Measurements from ENCODE around the gene ESRRG. TPM values are rescaled to one million over a fixed set of nuclear protein-coding genes. Genes with fewer than 3 reads are reported as not detected.

ESRRG gene
- total and polyA plus RNA-seq, 2 donors (not counting 3 experiments of a cell fraction or from before 2014, with no cell fraction given): not detected

DNA sequence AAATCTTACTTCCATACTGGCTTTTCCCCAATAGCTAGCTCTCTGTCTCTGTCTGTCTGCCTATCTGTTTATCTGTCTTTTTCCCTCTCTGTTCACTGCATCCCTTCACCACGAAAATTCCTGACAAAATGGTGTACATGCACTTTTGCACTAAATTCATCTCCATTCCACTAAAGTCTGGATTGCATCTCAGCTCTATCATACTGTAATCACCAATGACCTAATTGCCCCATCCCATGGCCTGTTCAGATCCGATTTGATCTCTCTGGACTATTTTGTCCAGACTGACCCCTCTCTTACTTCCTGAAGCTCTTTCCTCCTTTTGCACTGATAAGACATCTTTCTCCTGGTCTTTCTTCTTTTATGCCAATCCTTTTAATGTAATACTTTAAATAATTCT, 187.5 kb downstream of the ESRRG start:
- dilution Hi-C loops (cut with MboI; ENCODE audit: extremely low pct_ligation_motif_present, low sequenced_read_pairs): no loop called here
- H3K4me3 ChIP-seq (replicated peaks in 1 of 3; ENCODE audit: insufficient read depth in 1 of 3, low read depth in 1 of 3, low read length in 3 of 3): no peak overlapping the region
- H3K79me2 ChIP-seq (ENCODE audit: control insufficient read depth, insufficient read depth, low read length): no peaks in the 10 kb centered on the region
- TF ChIP-seq, protein P1, sequence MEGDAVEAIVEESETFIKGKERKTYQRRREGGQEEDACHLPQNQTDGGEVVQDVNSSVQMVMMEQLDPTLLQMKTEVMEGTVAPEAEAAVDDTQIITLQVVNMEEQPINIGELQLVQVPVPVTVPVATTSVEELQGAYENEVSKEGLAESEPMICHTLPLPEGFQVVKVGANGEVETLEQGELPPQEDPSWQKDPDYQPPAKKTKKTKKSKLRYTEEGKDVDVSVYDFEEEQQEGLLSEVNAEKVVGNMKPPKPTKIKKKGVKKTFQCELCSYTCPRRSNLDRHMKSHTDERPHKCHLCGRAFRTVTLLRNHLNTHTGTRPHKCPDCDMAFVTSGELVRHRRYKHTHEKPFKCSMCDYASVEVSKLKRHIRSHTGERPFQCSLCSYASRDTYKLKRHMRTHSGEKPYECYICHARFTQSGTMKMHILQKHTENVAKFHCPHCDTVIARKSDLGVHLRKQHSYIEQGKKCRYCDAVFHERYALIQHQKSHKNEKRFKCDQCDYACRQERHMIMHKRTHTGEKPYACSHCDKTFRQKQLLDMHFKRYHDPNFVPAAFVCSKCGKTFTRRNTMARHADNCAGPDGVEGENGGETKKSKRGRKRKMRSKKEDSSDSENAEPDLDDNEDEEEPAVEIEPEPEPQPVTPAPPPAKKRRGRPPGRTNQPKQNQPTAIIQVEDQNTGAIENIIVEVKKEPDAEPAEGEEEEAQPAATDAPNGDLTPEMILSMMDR (IDR thresholded peaks at IDR 0.05; ENCODE audit: extremely low read depth in 1 of 2, insufficient read depth in 1 of 2, low read depth in 1 of 2, low read length in 2 of 2): no peak
- no peak for TF ChIP-seq JUN (IDR thresholded peaks at IDR 0.05; ENCODE audit: borderline replicate concordance, insufficient read depth, insufficient read length, low read depth)
- no peak for TF ChIP-seq EZH2 (IDR thresholded peaks at IDR 0.05; ENCODE audit: borderline replicate concordance, low read depth, low read length, severe bottlenecking)
- no peak for TF ChIP-seq POLR2AphosphoS5 (IDR thresholded peaks at IDR 0.05; ENCODE audit: insufficient read depth, low read depth, low read length)
- TF ChIP-seq POLR2A (IDR thresholded peaks at IDR 0.05; ENCODE audit: low read depth, low read length): no peak
- TF ChIP-seq GATA2 (IDR thresholded peaks at IDR 0.05; ENCODE audit: insufficient read depth, insufficient read length, low read depth, low read length): no peak
- TF ChIP-seq MYC (IDR thresholded peaks at IDR 0.05; ENCODE audit: low read depth, low read length): no peak
- TF ChIP-seq FOS (IDR thresholded peaks at IDR 0.05; ENCODE audit: borderline replicate concordance, insufficient read depth, low read length): no peak
- TF ChIP-seq, protein P2, sequence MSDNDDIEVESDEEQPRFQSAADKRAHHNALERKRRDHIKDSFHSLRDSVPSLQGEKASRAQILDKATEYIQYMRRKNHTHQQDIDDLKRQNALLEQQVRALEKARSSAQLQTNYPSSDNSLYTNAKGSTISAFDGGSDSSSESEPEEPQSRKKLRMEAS (IDR thresholded peaks at IDR 0.05; ENCODE audit: insufficient read depth, insufficient read length): no peak
- ChIA-PET CTCF (no interaction called here), POLR2A (no interaction called here)
- no peak overlapping the region for H3K4me2 ChIP-seq (ENCODE audit: insufficient read depth, low read length)
- H3K9ac ChIP-seq (replicated peaks; ENCODE audit: extremely low read depth, insufficient read depth, low read length): no peak overlapping the region
- H3K9me1 ChIP-seq (replicated peaks; ENCODE audit: control insufficient read depth, extremely low read depth, insufficient read depth, low read length): no peaks in the 10 kb centered on the region
- H3K4me1 ChIP-seq (ENCODE audit: control insufficient read depth, extremely low read depth, insufficient read depth, low read length): no peaks in the 10 kb centered on the region
- intact Hi-C loops (cut with micrococcal nuclease): no loop called here
- no peaks in the 10 kb centered on the region for H3K27me3 ChIP-seq (ENCODE audit: control insufficient read depth in 2 of 2, insufficient read depth in 2 of 2, low read length in 2 of 2)
- H3K9me3 ChIP-seq (replicated peaks; ENCODE audit: control insufficient read depth, insufficient read depth, low read length): peaks cover 2% of the 10 kb centered on the region
- no TSS peak for BruUV-seq (replicated peaks)
- H2AFZ ChIP-seq (ENCODE audit: low read depth, low read length): no peak overlapping the region
- DNase-seq (ENCODE audit: low read depth, low spot score) (no peak), FAIRE-seq (no peak)
- H4K20me1 ChIP-seq (replicated peaks; ENCODE audit: control insufficient read depth, extremely low read depth, insufficient read depth, low read length): no peaks in the 10 kb centered on the region
- no peaks in the 10 kb centered on the region for H3K36me3 ChIP-seq (ENCODE audit: control insufficient read depth in 2 of 2, extremely low read depth in 1 of 2, insufficient read depth in 2 of 2, low read length in 2 of 2)
- H3K27ac ChIP-seq (ENCODE audit: insufficient read depth, low read depth, low read length): no peak overlapping the region
